K562 (cell line): ENCODE measurements around the gene GLUD1.
"Not testable (repeated sequence)": the region's sequence is repeated elsewhere in the genome, so short reads cannot be mapped to it uniquely, and the experiment has no call there.

Source experiments
- CREBBP ChIP-seq: IDR thresholded peaks from one replicate; pipeline ENCODE4 v1.6.1; 2012; ENCODE audit warnings: low read depth, mild to moderate bottlenecking, control low read depth, inconsistent platforms, low read length
- MED1 ChIP-seq: sonication (generic); formaldehyde crosslinking; IDR thresholded peaks from 2 replicates; pipeline ENCODE4 v1.8.1; 2023; ENCODE audit warnings: missing genetic modification reagents, borderline replicate concordance
- MXI1 ChIP-seq: IDR thresholded peaks from 2 replicates; pipeline ENCODE4 v1.6.1; 2011; ENCODE audit warnings: low read depth, mild to moderate bottlenecking, improper control_type of control experiment, low read length
- TAF1 ChIP-seq: IDR thresholded peaks from 2 replicates; pipeline ENCODE4 v1.6.1; 2011; ENCODE audit warnings: mild to moderate bottlenecking, low read length, moderate library complexity; ENCODE audit not compliant: insufficient read depth, control insufficient read depth, severe bottlenecking; ENCODE audit errors: extremely low read depth
- TFE3 ChIP-seq: fragments of 450-650 bp; formaldehyde crosslinking; IDR thresholded peaks from 2 replicates; pipeline ENCODE4 v1.4.0; 2020; ENCODE audit warnings: mild to moderate bottlenecking, mixed read lengths
- TRIM28 ChIP-seq: fragments of 450-650 bp; IDR thresholded peaks from 2 replicates; pipeline ENCODE4 v1.6.1; 2017
- ZNF644 ChIP-seq: fragments of 200-800 bp; sonication (Bioruptor generic); IDR thresholded peaks from 2 replicates; pipeline ENCODE4 v1.6.1; 2016; ENCODE audit warnings: low read depth, missing genetic modification characterization, missing compliant biosample characterization
- ZNF75A ChIP-seq: fragments of 450-650 bp; formaldehyde crosslinking; IDR thresholded peaks from 2 replicates; pipeline ENCODE4 v1.4.0; 2020; ENCODE audit warnings: mild to moderate bottlenecking
- TF ChIP-seq, protein P1 (sequence below): sonication (generic); formaldehyde crosslinking; IDR thresholded peaks from 2 replicates; pipeline ENCODE4 v1.8.0; 2023; ENCODE audit warnings: mild to moderate bottlenecking, missing genetic modification reagents
- TF ChIP-seq, protein P2 (sequence below): fragments of 250-450 bp; sonication (Bioruptor Pico); IDR thresholded peaks from 2 replicates; pipeline ENCODE4 v1.8.0; 2021; ENCODE audit warnings: mild to moderate bottlenecking, moderate library complexity

DNA sequence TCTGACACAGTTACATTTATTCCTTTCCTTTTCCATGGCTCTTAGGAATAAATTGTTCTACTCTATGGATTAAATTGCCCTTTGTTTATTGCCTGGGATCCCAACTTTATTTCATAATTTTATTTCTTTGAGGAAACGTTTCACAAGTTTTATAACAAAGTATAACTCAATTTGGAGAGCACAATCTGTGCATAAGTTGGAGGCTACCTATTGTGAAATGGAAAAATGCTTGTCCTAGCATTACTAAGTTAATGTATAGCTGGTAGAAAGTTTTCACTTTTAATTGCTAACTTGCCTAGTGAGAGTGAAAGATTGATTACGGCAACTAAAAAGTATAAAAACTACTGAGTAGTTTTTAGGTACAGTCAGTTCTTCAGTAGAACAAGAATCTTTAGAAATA, 32.4 kb upstream of the GLUD1 start:
- TF ChIP-seq TFE3 (CRISPR knock-in tag); MXI1; ZNF644; CREBBP; TAF1; ZNF75A; MED1; TRIM28: not testable (repeated sequence)
- TF ChIP-seq, protein P1, sequence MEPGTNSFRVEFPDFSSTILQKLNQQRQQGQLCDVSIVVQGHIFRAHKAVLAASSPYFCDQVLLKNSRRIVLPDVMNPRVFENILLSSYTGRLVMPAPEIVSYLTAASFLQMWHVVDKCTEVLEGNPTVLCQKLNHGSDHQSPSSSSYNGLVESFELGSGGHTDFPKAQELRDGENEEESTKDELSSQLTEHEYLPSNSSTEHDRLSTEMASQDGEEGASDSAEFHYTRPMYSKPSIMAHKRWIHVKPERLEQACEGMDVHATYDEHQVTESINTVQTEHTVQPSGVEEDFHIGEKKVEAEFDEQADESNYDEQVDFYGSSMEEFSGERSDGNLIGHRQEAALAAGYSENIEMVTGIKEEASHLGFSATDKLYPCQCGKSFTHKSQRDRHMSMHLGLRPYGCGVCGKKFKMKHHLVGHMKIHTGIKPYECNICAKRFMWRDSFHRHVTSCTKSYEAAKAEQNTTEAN (CRISPR knock-in tag), result not testable (repeated sequence)
- TF ChIP-seq, protein P2, sequence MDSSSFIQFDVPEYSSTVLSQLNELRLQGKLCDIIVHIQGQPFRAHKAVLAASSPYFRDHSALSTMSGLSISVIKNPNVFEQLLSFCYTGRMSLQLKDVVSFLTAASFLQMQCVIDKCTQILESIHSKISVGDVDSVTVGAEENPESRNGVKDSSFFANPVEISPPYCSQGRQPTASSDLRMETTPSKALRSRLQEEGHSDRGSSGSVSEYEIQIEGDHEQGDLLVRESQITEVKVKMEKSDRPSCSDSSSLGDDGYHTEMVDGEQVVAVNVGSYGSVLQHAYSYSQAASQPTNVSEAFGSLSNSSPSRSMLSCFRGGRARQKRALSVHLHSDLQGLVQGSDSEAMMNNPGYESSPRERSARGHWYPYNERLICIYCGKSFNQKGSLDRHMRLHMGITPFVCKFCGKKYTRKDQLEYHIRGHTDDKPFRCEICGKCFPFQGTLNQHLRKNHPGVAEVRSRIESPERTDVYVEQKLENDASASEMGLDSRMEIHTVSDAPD, result not testable (repeated sequence)
